H1 (cell line): ENCODE measurements around the gene DKC1. TPM values are rescaled to one million over a fixed set of nuclear protein-coding genes. Genes with fewer than 3 reads are reported as not detected.

ENCODE experiments used
- BACH1 ChIP-seq: IDR thresholded peaks from 2 replicates; pipeline ENCODE4 v1.6.1; 2012; ENCODE audit warnings: low read length, improper control_type of control experiment
- CHD2 ChIP-seq: IDR thresholded peaks from 2 replicates; pipeline ENCODE4 v1.6.1; 2012; ENCODE audit warnings: low read length, improper control_type of control experiment
- EGR1 ChIP-seq: IDR thresholded peaks from 2 replicates; pipeline ENCODE4 v1.6.1; 2011; ENCODE audit warnings: low read depth, low read length, borderline replicate concordance
- EZH2 ChIP-seq: fragments of 200-600 bp; sonication (generic); IDR thresholded peaks from 2 replicates; pipeline ENCODE4 v1.7.1; 2012; ENCODE audit warnings: low read depth, mild to moderate bottlenecking, moderate library complexity, low read length, inconsistent platforms; ENCODE audit not compliant: severe bottlenecking
- HDAC6 ChIP-seq: IDR thresholded peaks from one replicate; pipeline ENCODE4 v1.7.1; 2012; ENCODE audit warnings: low read depth, mild to moderate bottlenecking, inconsistent platforms, low read length, moderate library complexity
- JUN ChIP-seq: IDR thresholded peaks from 2 replicates; pipeline ENCODE4 v1.6.1; 2011; ENCODE audit warnings: low read depth, mild to moderate bottlenecking, improper control_type of control experiment, low read length
- JUND ChIP-seq: IDR thresholded peaks from 2 replicates; pipeline ENCODE4 v1.6.1; 2011; ENCODE audit warnings: mild to moderate bottlenecking, improper control_type of control experiment, low read length
- KDM1A ChIP-seq: fragments of 200-600, 300-600 bp; sonication (generic); IDR thresholded peaks from 2 replicates; pipeline ENCODE4 v1.7.1; 2016; ENCODE audit warnings: mild to moderate bottlenecking, low read length, borderline replicate concordance
- NANOG ChIP-seq: IDR thresholded peaks from 2 replicates; pipeline ENCODE4 v1.6.1; 2011; ENCODE audit warnings: low read length, low read depth, mild to moderate bottlenecking, inconsistent platforms; ENCODE audit not compliant: insufficient read depth, poor library complexity, severe bottlenecking
- SP1 ChIP-seq: IDR thresholded peaks from 2 replicates; pipeline ENCODE4 v1.6.1; 2011; ENCODE audit warnings: low read depth, low read length
- SP4 ChIP-seq: IDR thresholded peaks from 2 replicates; pipeline ENCODE4 v1.6.1; 2012; ENCODE audit warnings: low read length, inconsistent platforms
- TCF12 ChIP-seq: IDR thresholded peaks from 2 replicates; pipeline ENCODE4 v1.6.1; 2011; ENCODE audit warnings: low read depth, mild to moderate bottlenecking, low read length
- polyA plus RNA-seq, 7 experiments: library from polyadenylated mRNA; depleted of rRNA in 3 of 7; stranded (reverse) in 5 of 7; unstranded in 2 of 7; fragments of >200 nt in 5 of 7; fragments of 200-250 nt in 2 of 7; gene quantifications; 1 replicate in 5 of 7; 2 replicates in 1 of 7; 4 replicates in 1 of 7; pipeline versions ENCODE4 v1.2.1 to v1.2.3, GENCODE V29; 2011 to 2013; ENCODE audit warnings: missing spikeins in 2 of 7, mixed read lengths in 2 of 7
- total RNA-seq: library from RNA; stranded (reverse); fragmentation: NEBNext Ultra II Directional; extraction: Animal tissue kit (Norgen Biotek cat#: 25700); gene quantifications from 2 replicates; pipeline ENCODE4 v1.2.1, GENCODE V29; 2021

Gene DKC1
- total and polyA plus RNA-seq, 2 of the 8 experiments (the other 6 are each of a cell fraction or from before 2014, with no cell fraction given), result 65.6 to 143 TPM

DNA sequence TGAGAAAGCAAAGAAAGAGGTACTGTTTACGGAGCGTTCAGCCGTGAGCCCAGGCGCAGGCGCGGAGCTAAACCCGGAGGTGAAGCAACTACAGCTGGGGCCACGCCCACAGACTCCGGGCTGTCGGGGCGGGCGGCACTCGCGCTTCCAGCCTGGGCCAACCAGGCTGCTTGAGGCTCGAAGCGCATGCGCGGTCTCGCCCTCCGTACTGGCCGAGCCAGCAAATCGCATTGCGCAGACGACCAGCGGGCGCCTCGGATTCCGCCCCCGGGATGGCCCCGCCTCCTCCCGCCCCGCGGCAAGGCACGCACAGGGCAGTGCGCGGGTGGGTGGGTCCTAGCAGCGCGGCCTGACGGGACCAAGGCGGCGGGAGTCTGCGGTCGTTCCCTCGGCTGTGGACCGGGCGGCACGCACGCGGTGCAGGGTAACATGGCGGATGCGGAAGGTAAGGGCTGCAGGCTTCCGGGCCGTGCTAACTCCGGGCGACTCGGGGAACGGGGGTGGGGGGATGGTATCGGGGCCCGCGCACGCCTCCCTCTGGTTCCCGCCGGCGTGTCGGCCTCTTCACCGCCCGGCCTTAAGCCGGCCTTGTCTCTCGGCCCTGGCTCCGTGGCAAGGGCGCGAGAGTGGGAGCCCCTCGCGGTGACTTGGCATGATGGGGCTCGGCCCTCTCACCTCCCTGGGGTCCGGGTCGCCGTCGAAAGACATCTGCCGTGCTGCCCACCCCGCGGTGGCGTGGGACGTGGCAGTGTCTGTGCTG is at the start of gene DKC1 (continued):
- TF ChIP-seq NANOG (no peak), JUND (no peak), SP1 (no peak), EZH2 (no peak), CHD2 (no peak), KDM1A (no peak), SP4 (no peak), HDAC6 (no peak), BACH1 (no peak), TCF12 (no peak), JUN (no peak), EGR1 (no peak)
